ENCODE measurements around the gene GFRA4.

The GFRA4 gene

GRCh38 chr20:3692706-3693294 is 29.6 kb upstream of the GFRA4 start:
- no peak for DNase-seq (ENCODE audit: low read depth)
- no peak for TF ChIP-seq CTCF (conservative IDR thresholded peaks at IDR 0.05; ENCODE audit: low read depth, low read length)
- H3K4me3 ChIP-seq (ENCODE audit: low read length), result no peak overlapping the region

DNA sequence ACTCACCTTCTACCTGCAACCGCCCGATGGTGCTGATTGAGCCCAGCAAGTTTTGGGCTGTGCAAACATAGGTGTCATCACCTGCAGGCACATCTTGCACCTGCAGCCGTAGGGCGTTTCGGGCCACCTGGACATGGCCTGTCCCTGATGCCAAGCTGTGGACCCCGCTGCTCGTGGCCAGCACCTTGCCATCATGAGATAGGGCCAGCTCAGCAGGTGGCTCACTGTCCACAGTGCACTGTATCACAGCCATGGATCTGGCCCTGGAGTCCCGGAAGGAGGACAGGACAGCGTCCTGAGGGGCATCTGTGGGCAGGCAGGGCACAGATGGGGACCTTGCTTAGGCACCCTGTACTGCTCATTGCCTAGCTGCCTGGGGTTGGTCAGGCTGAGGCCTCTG is 28.7 kb upstream of the GFRA4 start:
- DNase-seq (ENCODE audit: low read depth), result no peak

DNA sequence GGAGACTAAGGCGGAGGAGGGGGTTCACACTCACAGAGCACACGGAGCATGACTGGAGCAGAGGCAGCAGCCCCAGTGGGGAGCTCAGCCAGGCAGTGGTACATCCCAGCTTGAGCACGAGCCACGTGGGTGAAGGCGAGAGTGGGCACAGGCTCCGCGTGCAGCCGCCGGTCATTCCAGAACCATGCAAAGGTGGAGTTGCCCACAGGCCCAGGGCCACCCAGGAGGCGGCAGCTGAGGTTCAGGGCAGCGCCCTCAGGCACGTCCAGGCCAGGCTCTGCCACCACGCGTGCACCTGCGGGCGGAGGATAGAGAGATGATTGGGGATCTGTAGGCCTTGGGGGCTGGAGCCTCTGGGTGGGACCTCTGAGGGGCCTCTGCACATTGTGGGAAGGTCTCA is 28.1 kb upstream of the GFRA4 start:
- no peak for TF ChIP-seq CTCF (conservative IDR thresholded peaks at IDR 0.05; ENCODE audit: low read depth, low read length)
- DNase-seq (ENCODE audit: low read depth), result no peak
- no peak overlapping the region for H3K4me3 ChIP-seq (ENCODE audit: low read length)

More for the DNA sequence above, 28.7 kb upstream of the GFRA4 start:
- no peak overlapping the region for H3K4me3 ChIP-seq (ENCODE audit: low read length)
- no peak for TF ChIP-seq CTCF (conservative IDR thresholded peaks at IDR 0.05; ENCODE audit: low read depth, low read length)

DNA sequence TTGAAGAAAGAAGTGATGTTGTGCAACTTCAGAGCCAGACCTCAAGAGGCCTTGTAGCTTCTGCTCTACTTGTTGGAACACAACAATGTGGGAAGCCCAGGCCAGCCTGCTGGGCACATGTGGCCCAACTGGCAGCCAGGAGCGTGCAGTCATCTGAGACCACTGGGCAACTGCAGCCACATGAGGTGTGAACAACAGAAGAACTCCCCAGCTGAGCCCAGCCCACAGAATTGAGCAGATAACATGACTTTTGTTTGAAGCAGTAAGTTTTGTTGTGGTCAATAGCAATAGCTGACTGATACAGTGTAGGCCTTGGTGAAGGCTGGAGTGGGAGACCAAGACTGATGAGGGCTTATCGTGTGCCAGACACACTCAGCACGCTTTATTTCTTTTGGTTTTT is 27.2 kb upstream of the GFRA4 start:
- no peak overlapping the region for H3K4me3 ChIP-seq (ENCODE audit: low read length)
- no peak for TF ChIP-seq CTCF (conservative IDR thresholded peaks at IDR 0.05; ENCODE audit: low read depth, low read length)
- DNase-seq (ENCODE audit: low read depth), result no peak

- H3K4me3 ChIP-seq (ENCODE audit: low read length), result no peak overlapping the region
- no peak for TF ChIP-seq CTCF (conservative IDR thresholded peaks at IDR 0.05; ENCODE audit: low read depth, low read length)
- DNase-seq (ENCODE audit: low read depth), result no peak
Observed at GRCh38 chr20:3689978-3690377, 26.8 kb upstream of the GFRA4 start.

GRCh38 chr20:3687655-3688054 is 24.5 kb upstream of the GFRA4 start:
- no peak for DNase-seq (ENCODE audit: low read depth)
- H3K4me3 ChIP-seq (ENCODE audit: low read length), result no peak overlapping the region
- no peak for TF ChIP-seq CTCF (conservative IDR thresholded peaks at IDR 0.05; ENCODE audit: low read depth, low read length)

GRCh38 chr20:3686867-3687321 is 23.7 kb upstream of the GFRA4 start:
- TF ChIP-seq CTCF (conservative IDR thresholded peaks at IDR 0.05; ENCODE audit: low read depth, low read length), result peak; percentile 14

More at GRCh38 chr20:3686867-3687321, 23.7 kb upstream of the GFRA4 start:
- no peak for DNase-seq (ENCODE audit: low read depth)
- no peak overlapping the region for H3K4me3 ChIP-seq (ENCODE audit: low read length)

All from retinal pigment epithelial cell (primary cell).